ENCODE measurements around the gene CTNNA3.

CTNNA3 gene

GRCh38 chr10:67015225-67015624 lies 680.8 kb downstream of the CTNNA3 start:
- peak; percentile 39 for DNase-seq (ENCODE audit: low spot score)

GRCh38 chr10:67011981-67012380 lies 684.0 kb downstream of the CTNNA3 start:
- DNase-seq (ENCODE audit: low spot score): no peak

- no peak for DNase-seq (ENCODE audit: low spot score)
These were observed 684.5 kb downstream of the CTNNA3 start for GRCh38 chr10:67011480-67011879.

- no peak for DNase-seq (ENCODE audit: low spot score)
These were observed 690.0 kb downstream of the CTNNA3 start for GRCh38 chr10:67005981-67006380.

- DNase-seq (ENCODE audit: low spot score): no peak
These were observed 691.3 kb downstream of the CTNNA3 start for GRCh38 chr10:67004690-67005089.

- no peak for DNase-seq (ENCODE audit: low spot score)
These were observed 696.0 kb downstream of the CTNNA3 start for GRCh38 chr10:66999762-67000545.

- DNase-seq (ENCODE audit: low spot score): no peak
These were observed 699.0 kb downstream of the CTNNA3 start for GRCh38 chr10:66996996-66997395.

- DNase-seq (ENCODE audit: low spot score): no peak
These were observed 705.7 kb downstream of the CTNNA3 start for GRCh38 chr10:66990143-66990830.

GRCh38 chr10:66983475-66983818 lies 712.5 kb downstream of the CTNNA3 start:
- DNase-seq (ENCODE audit: low spot score): no peak

GRCh38 chr10:66982792-66983474 lies 713.1 kb downstream of the CTNNA3 start:
- DNase-seq (ENCODE audit: low spot score): no peak

- DNase-seq (ENCODE audit: low spot score): no peak
These were observed 714.0 kb downstream of the CTNNA3 start for GRCh38 chr10:66982053-66982420.

GRCh38 chr10:66981361-66982052 lies 714.5 kb downstream of the CTNNA3 start:
- no peak for DNase-seq (ENCODE audit: low spot score)

- DNase-seq (ENCODE audit: low spot score): no peak
These were observed 715.7 kb downstream of the CTNNA3 start for GRCh38 chr10:66980246-66980815.

GRCh38 chr10:66964946-66965345 lies 731.0 kb downstream of the CTNNA3 start:
- no peak for DNase-seq (ENCODE audit: low spot score)

GRCh38 chr10:66958466-66958865 lies 737.5 kb downstream of the CTNNA3 start:
- DNase-seq (ENCODE audit: low spot score): no peak

GRCh38 chr10:66951896-66952295 lies 744.1 kb downstream of the CTNNA3 start:
- no peak for DNase-seq (ENCODE audit: low spot score)

GRCh38 chr10:66943590-66943989 lies 752.4 kb downstream of the CTNNA3 start:
- no peak for DNase-seq (ENCODE audit: low spot score)

GRCh38 chr10:66942407-66942806 lies 753.6 kb downstream of the CTNNA3 start:
- DNase-seq (ENCODE audit: low spot score): no peak

GRCh38 chr10:66941491-66941890 lies 754.5 kb downstream of the CTNNA3 start:
- no peak for DNase-seq (ENCODE audit: low spot score)

GRCh38 chr10:66940965-66941364 lies 755.0 kb downstream of the CTNNA3 start:
- no peak for DNase-seq (ENCODE audit: low spot score)

GRCh38 chr10:66934711-66935110 lies 761.3 kb downstream of the CTNNA3 start:
- DNase-seq (ENCODE audit: low spot score): no peak

- no peak for DNase-seq (ENCODE audit: low spot score)
These were observed 764.0 kb downstream of the CTNNA3 start for GRCh38 chr10:66931949-66932343.
